Type B pancreatic cell (in vitro differentiated cells): ENCODE results near the gene FNDC5. TPM values are rescaled to one million over a fixed set of nuclear protein-coding genes. Genes with fewer than 3 reads are reported as not detected.

Source experiments
- DNase-seq: peaks from one replicate; pipeline ENCODE4 v3.0.0; 2021; ENCODE audit warnings: mixed read lengths; ENCODE audit not compliant: unreplicated experiment; ENCODE audit errors: extremely low spot score
- H3K27ac Mint-ChIP-seq: 2 replicates; pipeline ENCODE4 v1.8.0; 2021; ENCODE audit warnings: mild to moderate bottlenecking, mixed read lengths
- H3K27me3 Mint-ChIP-seq: 2 replicates; pipeline ENCODE4 v1.8.0; 2021; ENCODE audit warnings: mixed read lengths
- H3K36me3 Mint-ChIP-seq: 2 replicates; pipeline ENCODE4 v1.8.0; 2021; ENCODE audit warnings: mixed read lengths
- H3K4me1 Mint-ChIP-seq: one replicate; pipeline ENCODE4 v1.8.0; 2021; ENCODE audit warnings: mixed read lengths; ENCODE audit not compliant: unreplicated experiment
- H3K4me3 Mint-ChIP-seq: 2 replicates; pipeline ENCODE4 v1.8.0; 2021; ENCODE audit warnings: mild to moderate bottlenecking, mixed read lengths
- H3K9me3 Mint-ChIP-seq: 2 replicates; pipeline ENCODE4 v1.8.0; 2021; ENCODE audit warnings: mixed read lengths
- CTCF ChIP-seq: fragments of 200-600 bp; sonication (generic); conservative IDR thresholded peaks from 2 replicates; pipeline ENCODE4 v1.5.0; 2021; ENCODE audit warnings: antibody characterized with exemption, mild to moderate bottlenecking
- total RNA-seq: library from RNA; stranded (reverse); gene quantifications from 2 replicates; pipeline ENCODE4 v1.2.1, GENCODE V29; 2021; ENCODE audit warnings: low replicate concordance

FNDC5 gene
- total RNA-seq, 1 donor from 2014 or later = 49.9 TPM

GRCh38 chr1:32899586-32900296 is 29.0 kb upstream of the FNDC5 start:
- H3K27ac Mint-ChIP-seq = no peak overlapping the region
- DNase-seq = no peak
- H3K9me3 Mint-ChIP-seq = no peaks in the 10 kb centered on the region
- peaks cover 9% of the 10 kb centered on the region for H3K4me1 Mint-ChIP-seq
- no peak for TF ChIP-seq CTCF
- H3K36me3 Mint-ChIP-seq = no peaks in the 10 kb centered on the region
- peaks cover 64% of the 10 kb centered on the region for H3K27me3 Mint-ChIP-seq
- peak overlapping the region; percentile 88 for H3K4me3 Mint-ChIP-seq

- H3K27me3 Mint-ChIP-seq = peaks cover 61% of the 10 kb centered on the region
- DNase-seq = no peak
- peak overlapping the region; percentile 28 for H3K4me3 Mint-ChIP-seq
- no peaks in the 10 kb centered on the region for H3K36me3 Mint-ChIP-seq
- no peak for TF ChIP-seq CTCF
- H3K27ac Mint-ChIP-seq = no peak overlapping the region
- H3K4me1 Mint-ChIP-seq = peaks cover 9% of the 10 kb centered on the region
- no peaks in the 10 kb centered on the region for H3K9me3 Mint-ChIP-seq
These were observed 28.2 kb upstream of the FNDC5 start for GRCh38 chr1:32898958-32899357.

DNA sequence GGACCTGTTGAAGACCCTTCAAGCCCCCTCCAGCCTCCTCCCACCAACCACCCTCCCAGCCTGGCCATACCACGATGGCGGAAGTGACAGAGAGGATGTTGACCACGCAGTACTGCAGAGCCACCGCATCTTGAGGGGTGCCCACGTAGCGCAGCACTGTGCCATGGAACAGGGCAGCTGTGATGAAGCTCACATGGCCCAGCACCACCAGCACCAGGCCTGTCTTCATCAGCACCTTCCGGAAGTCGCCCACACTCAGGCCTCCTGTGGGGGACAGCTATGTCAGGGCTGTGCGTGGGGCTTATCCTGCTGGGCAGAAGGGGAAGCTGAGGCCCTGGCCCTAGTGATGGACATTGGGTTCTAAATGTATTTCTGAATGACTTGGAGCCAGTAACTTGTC is 27.3 kb upstream of the FNDC5 start:
- no peaks in the 10 kb centered on the region for H3K36me3 Mint-ChIP-seq
- no peak for TF ChIP-seq CTCF
- peaks cover 9% of the 10 kb centered on the region for H3K4me1 Mint-ChIP-seq
- H3K4me3 Mint-ChIP-seq = no peak overlapping the region
- no peak for DNase-seq
- H3K27ac Mint-ChIP-seq = no peak overlapping the region
- H3K9me3 Mint-ChIP-seq = no peaks in the 10 kb centered on the region
- H3K27me3 Mint-ChIP-seq = peaks cover 55% of the 10 kb centered on the region

- peaks cover 12% of the 10 kb centered on the region for H3K4me1 Mint-ChIP-seq
- TF ChIP-seq CTCF = no peak
- peaks cover 52% of the 10 kb centered on the region for H3K27me3 Mint-ChIP-seq
- no peak overlapping the region for H3K4me3 Mint-ChIP-seq
- no peaks in the 10 kb centered on the region for H3K36me3 Mint-ChIP-seq
- no peaks in the 10 kb centered on the region for H3K9me3 Mint-ChIP-seq
- peak overlapping the region; percentile 5 for H3K27ac Mint-ChIP-seq
- DNase-seq = no peak
These were observed 26.7 kb upstream of the FNDC5 start for GRCh38 chr1:32897082-32898049.

DNA sequence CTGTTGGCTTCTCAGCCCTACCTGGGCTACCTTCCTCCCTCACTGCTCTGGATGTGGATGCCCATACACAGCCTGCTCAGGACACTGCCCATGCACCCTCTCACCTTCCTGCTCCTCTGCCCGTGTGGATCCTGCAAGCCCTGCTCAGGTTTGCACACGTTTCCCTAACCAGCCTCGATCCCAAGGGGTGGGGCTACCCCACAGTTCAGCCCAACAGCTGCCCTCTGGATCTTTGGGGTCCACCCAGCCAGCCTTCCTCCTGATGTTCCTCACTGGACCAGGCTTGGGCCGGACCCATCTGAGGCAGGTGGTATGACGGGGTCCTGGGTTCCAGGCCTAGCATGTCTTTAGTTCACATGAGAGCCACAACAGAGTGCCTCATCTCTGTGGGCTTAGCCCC is 25.7 kb upstream of the FNDC5 start:
- Mint-ChIP-seq H3K27ac (peak overlapping the region; percentile 62), H3K36me3 (no peaks in the 10 kb centered on the region), H3K9me3 (no peaks in the 10 kb centered on the region), H3K4me3 (peak overlapping the region; percentile 32), H3K27me3 (peaks cover 48% of the 10 kb centered on the region), H3K4me1 (peaks cover 14% of the 10 kb centered on the region)
- TF ChIP-seq CTCF = no peak
- DNase-seq = no peak
